C4-2B (cell line): ENCODE measurements around the gene RNF112.

Experiments
- H3K27ac ChIP-seq: fragments of 450-650 bp; 2 replicates; pipeline ENCODE4 v1.5.1; 2017
- CTCF ChIP-seq: fragments of 450-650 bp; conservative IDR thresholded peaks from 2 replicates; pipeline ENCODE4 v1.5.1; 2017; ENCODE audit warnings: mild to moderate bottlenecking
- ZFX ChIP-seq: fragments of 450-650 bp; IDR thresholded peaks from 2 replicates; pipeline ENCODE4 v1.6.1; 2017

RNF112 gene

GRCh38 chr17:19381741-19382444 is 29.1 kb upstream of the RNF112 start:
- TF ChIP-seq ZFX (no peak), CTCF (no peak)
- no peak overlapping the region for H3K27ac ChIP-seq

- H3K27ac ChIP-seq, result no peak overlapping the region
- no peak for TF ChIP-seq ZFX
- no peak for TF ChIP-seq CTCF
Measured at GRCh38 chr17:19382531-19383444, 28.2 kb upstream of the RNF112 start.

GRCh38 chr17:19383681-19384470 is 27.2 kb upstream of the RNF112 start:
- TF ChIP-seq CTCF (no peak), ZFX (no peak)
- no peak overlapping the region for H3K27ac ChIP-seq

- no peak overlapping the region for H3K27ac ChIP-seq
- TF ChIP-seq ZFX (no peak), CTCF (no peak)
Measured at GRCh38 chr17:19384723-19385391, 26.2 kb upstream of the RNF112 start.

DNA sequence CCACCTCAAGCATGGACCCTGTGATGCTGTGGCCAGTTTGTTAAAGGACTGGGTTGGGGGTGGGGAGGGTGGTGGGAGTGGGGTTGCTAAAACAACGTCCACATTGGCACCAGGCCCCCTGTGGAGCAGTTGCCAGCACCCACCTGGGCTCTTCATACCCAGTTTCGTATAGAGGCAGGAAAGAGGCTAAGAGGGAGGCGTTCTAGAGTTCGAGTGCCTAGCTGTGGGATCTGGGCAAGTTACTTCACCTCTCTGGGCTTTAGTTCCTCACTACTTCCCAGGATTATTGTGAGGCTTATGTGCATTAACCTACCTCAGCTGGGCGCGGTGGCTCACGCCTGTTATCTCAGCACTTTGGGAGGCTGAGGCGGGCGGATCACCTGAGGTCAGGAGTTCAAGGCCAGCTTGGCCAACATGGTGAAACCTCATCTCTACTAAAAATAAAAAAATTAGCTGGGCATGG is 25.5 kb upstream of the RNF112 start:
- TF ChIP-seq CTCF (no peak), ZFX (no peak)
- no peak overlapping the region for H3K27ac ChIP-seq

- H3K27ac ChIP-seq, result no peak overlapping the region
Measured at GRCh38 chr17:19386051-19386929, 24.7 kb upstream of the RNF112 start.

More at GRCh38 chr17:19386051-19386929, 24.7 kb upstream of the RNF112 start:
- TF ChIP-seq CTCF (no peak), ZFX (no peak)
